Peyer's patch (tissue), 4 donors: ENCODE measurements around the gene CNPY4.

Source experiments
- POLR2A ChIP-seq, 2 donors: fragments of 450-650 bp; IDR thresholded peaks; one replicate each; pipeline ENCODE4 v1.5.1; 2017; ENCODE audit warnings: antibody characterized with exemption in 2 of 2, mild to moderate bottlenecking in 2 of 2, moderate library complexity in 2 of 2
- TF ChIP-seq, protein P1 (sequence below), 6 experiments: fragments of 450-650 bp in 4 of 6; fragments of 200-600 bp in 2 of 6; sonication (generic) in 1 of 6; IDR thresholded peaks; one replicate each; pipeline ENCODE4 v1.5.1; 2017 to 2019; ENCODE audit warnings: antibody characterized with exemption in 6 of 6, mild to moderate bottlenecking in 3 of 6, moderate library complexity in 1 of 6

DNA sequence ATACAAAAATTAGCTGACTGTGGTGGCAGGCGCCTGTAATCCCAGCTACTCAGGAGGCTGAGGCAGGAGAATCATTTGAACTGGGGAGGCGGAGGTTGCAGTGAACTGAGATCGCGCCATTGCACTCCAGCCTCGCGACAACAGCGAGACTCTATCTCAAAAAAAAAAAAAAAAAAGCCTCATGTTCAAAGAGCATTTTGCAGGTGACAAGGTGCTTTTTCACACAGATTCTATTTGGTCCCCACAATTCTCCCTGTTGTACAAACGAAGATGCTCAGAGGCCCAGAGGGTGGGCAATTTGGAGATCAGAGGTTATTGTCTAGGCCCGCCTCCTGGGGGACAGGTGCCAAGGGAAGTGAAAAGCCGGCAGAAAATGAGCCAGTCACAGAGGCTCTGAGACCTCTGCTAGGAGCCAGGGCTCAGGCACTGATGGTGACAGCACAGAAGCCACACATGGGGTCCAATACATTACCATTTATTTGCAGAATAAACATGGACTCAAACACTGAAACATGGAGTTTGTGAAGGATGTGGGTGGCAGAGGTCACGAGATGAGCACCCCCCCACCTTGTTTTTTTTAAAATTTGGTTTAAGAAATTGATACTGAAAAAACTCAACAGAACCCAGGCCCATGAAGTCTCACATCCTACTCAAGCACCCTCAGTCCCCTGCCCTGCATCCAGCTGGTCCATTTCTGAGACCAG, 49.9 kb downstream of the CNPY4 start:
- TF ChIP-seq, protein P1, sequence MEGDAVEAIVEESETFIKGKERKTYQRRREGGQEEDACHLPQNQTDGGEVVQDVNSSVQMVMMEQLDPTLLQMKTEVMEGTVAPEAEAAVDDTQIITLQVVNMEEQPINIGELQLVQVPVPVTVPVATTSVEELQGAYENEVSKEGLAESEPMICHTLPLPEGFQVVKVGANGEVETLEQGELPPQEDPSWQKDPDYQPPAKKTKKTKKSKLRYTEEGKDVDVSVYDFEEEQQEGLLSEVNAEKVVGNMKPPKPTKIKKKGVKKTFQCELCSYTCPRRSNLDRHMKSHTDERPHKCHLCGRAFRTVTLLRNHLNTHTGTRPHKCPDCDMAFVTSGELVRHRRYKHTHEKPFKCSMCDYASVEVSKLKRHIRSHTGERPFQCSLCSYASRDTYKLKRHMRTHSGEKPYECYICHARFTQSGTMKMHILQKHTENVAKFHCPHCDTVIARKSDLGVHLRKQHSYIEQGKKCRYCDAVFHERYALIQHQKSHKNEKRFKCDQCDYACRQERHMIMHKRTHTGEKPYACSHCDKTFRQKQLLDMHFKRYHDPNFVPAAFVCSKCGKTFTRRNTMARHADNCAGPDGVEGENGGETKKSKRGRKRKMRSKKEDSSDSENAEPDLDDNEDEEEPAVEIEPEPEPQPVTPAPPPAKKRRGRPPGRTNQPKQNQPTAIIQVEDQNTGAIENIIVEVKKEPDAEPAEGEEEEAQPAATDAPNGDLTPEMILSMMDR (IDR thresholded peaks at IDR 0.05): no peak
- TF ChIP-seq POLR2A (IDR thresholded peaks at IDR 0.05): no peak
